Rectal smooth muscle tissue (tissue), 1 donor: ENCODE measurements around the gene LIPE.

Experiments used
- H3K27ac ChIP-seq: one replicate; pipeline ENCODE4 v1.7.0; 2013; ENCODE audit warnings: low read depth, low read length, inconsistent platforms
- H3K27me3 ChIP-seq: one replicate; pipeline ENCODE4 v1.7.0; 2013; ENCODE audit warnings: low read length; ENCODE audit not compliant: control insufficient read depth, insufficient read depth
- H3K36me3 ChIP-seq: one replicate; pipeline ENCODE4 v1.7.0; 2013; ENCODE audit warnings: low read length; ENCODE audit not compliant: control insufficient read depth, insufficient read depth
- H3K4me1 ChIP-seq: one replicate; pipeline ENCODE4 v1.7.0; 2013; ENCODE audit warnings: low read length; ENCODE audit not compliant: control insufficient read depth, insufficient read depth
- H3K4me3 ChIP-seq: one replicate; pipeline ENCODE4 v1.7.0; 2013; ENCODE audit warnings: low read length
- H3K9ac ChIP-seq: one replicate; pipeline ENCODE4 v1.7.0; 2013; ENCODE audit warnings: low read length

The LIPE gene

GRCh38 chr19:42422092-42422900 is 4.9 kb downstream of the LIPE start:
- no peaks in the 10 kb centered on the region for H3K27me3 ChIP-seq
- no peak overlapping the region for H3K9ac ChIP-seq
- H3K27ac ChIP-seq, result no peak overlapping the region
- peak overlapping the region; percentile 83 for H3K4me3 ChIP-seq
- H3K4me1 ChIP-seq, result peaks cover 5% of the 10 kb centered on the region
- no peaks in the 10 kb centered on the region for H3K36me3 ChIP-seq

GRCh38 chr19:42421591-42422031 is 5.6 kb downstream of the LIPE start:
- no peaks in the 10 kb centered on the region for H3K36me3 ChIP-seq
- no peak overlapping the region for H3K4me3 ChIP-seq
- no peak overlapping the region for H3K9ac ChIP-seq
- H3K4me1 ChIP-seq, result peaks cover 5% of the 10 kb centered on the region
- no peak overlapping the region for H3K27ac ChIP-seq
- no peaks in the 10 kb centered on the region for H3K27me3 ChIP-seq

GRCh38 chr19:42421101-42421500 is 6.1 kb downstream of the LIPE start:
- H3K27me3 ChIP-seq, result no peaks in the 10 kb centered on the region
- peaks cover 5% of the 10 kb centered on the region for H3K4me1 ChIP-seq
- H3K27ac ChIP-seq, result no peak overlapping the region
- no peak overlapping the region for H3K9ac ChIP-seq
- H3K4me3 ChIP-seq, result no peak overlapping the region
- H3K36me3 ChIP-seq, result no peaks in the 10 kb centered on the region

DNA sequence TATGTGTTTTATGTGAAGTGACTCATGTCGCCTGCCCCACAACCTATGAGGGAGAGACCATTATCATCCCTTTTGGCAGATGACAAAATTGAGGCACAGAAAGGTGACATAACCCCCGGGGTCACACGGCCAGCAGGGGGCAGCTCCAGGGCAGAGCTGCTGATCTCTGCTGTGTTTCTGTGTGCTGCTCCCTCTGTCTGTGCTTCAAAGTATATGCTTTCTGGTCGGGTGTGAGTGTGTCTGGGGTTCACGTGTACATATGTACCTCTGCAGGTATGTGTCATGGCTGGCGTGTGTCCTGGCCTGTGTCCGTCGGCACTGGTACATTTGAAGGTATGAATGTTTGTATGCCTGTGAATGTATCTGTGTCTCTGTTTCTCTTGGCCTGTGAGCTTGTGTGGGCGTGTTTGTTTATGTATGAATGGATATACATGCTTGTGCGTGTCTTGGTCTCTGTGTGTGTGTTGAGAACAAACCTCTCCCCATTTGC is 7.1 kb downstream of the LIPE start:
- Histone ChIP-seq H3K27ac (no peak overlapping the region), H3K9ac (no peak overlapping the region), H3K27me3 (no peaks in the 10 kb centered on the region), H3K36me3 (no peaks in the 10 kb centered on the region), H3K4me1 (peaks cover 5% of the 10 kb centered on the region), H3K4me3 (no peak overlapping the region)

DNA sequence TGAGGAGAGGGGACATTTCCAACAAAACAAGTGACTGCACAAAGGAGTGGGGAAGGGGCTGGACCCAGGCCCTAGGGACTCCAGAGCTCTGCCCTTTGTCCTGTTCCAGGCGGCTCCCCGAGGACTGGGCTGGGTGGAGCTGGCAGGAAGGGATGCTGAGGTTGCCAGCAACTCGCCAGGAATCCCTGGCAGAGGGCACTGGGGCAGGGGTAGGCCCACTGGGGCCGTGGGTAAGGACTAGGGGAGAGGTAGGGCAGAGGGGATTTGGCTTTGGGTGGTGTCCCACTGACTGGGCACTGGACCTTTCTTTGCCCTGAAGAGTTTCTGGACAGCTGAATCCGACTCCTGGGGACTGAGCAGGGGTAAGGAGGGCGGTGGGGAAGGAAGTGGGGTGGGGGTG is 7.9 kb downstream of the LIPE start:
- no peaks in the 10 kb centered on the region for H3K27me3 ChIP-seq
- H3K9ac ChIP-seq, result no peak overlapping the region
- peaks cover 5% of the 10 kb centered on the region for H3K4me1 ChIP-seq
- no peak overlapping the region for H3K4me3 ChIP-seq
- H3K36me3 ChIP-seq, result no peaks in the 10 kb centered on the region
- no peak overlapping the region for H3K27ac ChIP-seq

- no peaks in the 10 kb centered on the region for H3K4me1 ChIP-seq
- no peak overlapping the region for H3K27ac ChIP-seq
- no peak overlapping the region for H3K9ac ChIP-seq
- no peaks in the 10 kb centered on the region for H3K36me3 ChIP-seq
- no peak overlapping the region for H3K4me3 ChIP-seq
- no peaks in the 10 kb centered on the region for H3K27me3 ChIP-seq
Measured at GRCh38 chr19:42412661-42413076, 14.5 kb downstream of the LIPE start.

DNA sequence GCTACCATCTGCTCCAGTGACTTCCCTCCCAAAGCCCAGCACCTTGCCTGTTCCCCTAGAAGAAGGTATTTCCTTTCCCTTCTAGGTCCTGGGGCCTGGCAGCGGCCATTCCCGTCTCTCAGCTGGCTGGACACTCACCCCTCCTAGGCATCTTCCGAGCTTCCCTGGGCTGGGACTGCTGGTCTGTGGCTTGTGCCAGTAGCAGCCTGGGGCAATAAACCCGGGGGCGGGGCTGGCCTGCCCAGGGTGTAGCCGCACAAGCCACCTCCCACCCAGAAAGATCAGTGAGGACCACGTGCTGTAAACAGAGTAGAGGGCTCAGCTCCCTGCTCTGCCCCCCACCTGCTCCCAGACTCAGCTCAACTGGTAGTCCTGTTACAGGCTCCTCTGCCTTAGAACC is 15.0 kb downstream of the LIPE start:
- no peaks in the 10 kb centered on the region for H3K4me1 ChIP-seq
- no peaks in the 10 kb centered on the region for H3K27me3 ChIP-seq
- no peaks in the 10 kb centered on the region for H3K36me3 ChIP-seq
- no peak overlapping the region for H3K4me3 ChIP-seq
- no peak overlapping the region for H3K9ac ChIP-seq
- no peak overlapping the region for H3K27ac ChIP-seq

GRCh38 chr19:42411581-42412178 is 15.5 kb downstream of the LIPE start:
- no peaks in the 10 kb centered on the region for H3K4me1 ChIP-seq
- H3K27ac ChIP-seq, result no peak overlapping the region
- no peak overlapping the region for H3K9ac ChIP-seq
- no peaks in the 10 kb centered on the region for H3K36me3 ChIP-seq
- H3K27me3 ChIP-seq, result no peaks in the 10 kb centered on the region
- H3K4me3 ChIP-seq, result no peak overlapping the region

DNA sequence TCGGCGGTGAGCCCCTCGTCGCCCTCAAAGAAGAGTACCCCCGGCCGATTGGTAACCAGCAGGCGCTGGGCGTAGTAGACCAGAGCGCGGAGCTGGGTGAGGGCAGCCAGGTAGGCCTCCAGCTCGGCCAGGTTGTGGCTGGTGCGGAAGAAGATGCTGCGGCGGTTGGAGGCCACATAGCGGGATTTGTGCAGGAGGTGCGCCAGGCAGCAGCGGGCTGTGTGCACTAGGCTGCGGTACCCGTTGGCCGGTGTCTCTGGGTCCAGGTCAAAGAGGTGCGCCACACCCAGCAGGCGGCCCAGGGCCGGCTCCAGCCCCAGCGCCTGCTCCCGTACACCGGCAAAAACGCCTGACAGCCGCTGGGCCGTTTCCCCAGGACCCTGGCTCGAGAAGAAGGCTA is 16.8 kb downstream of the LIPE start:
- Histone ChIP-seq H3K27ac (no peak overlapping the region), H3K27me3 (no peaks in the 10 kb centered on the region), H3K4me3 (no peak overlapping the region), H3K36me3 (no peaks in the 10 kb centered on the region), H3K9ac (no peak overlapping the region), H3K4me1 (no peaks in the 10 kb centered on the region)

DNA sequence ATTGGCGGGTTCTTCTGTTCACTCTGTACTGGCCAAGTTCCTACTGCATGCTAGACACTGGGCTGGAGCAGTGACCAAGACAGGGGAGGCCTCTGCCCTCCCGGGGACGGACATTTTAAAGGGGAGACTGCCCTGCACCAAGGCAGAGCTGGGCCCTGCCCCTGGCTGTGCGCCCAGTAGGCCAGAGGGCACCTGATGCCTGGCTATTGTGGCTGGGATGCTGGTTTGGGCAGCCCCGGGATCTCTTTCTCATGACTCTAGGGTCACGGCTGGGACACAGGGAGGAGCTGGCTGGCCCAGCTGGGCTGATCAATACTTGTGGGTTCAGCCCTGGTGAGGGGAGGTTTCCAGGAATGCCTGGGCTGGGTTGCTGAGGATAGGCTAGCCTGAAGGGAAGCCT is 17.7 kb downstream of the LIPE start:
- H3K4me1 ChIP-seq, result no peaks in the 10 kb centered on the region
- no peak overlapping the region for H3K4me3 ChIP-seq
- H3K27me3 ChIP-seq, result no peaks in the 10 kb centered on the region
- H3K27ac ChIP-seq, result no peak overlapping the region
- no peaks in the 10 kb centered on the region for H3K36me3 ChIP-seq
- H3K9ac ChIP-seq, result no peak overlapping the region

- no peaks in the 10 kb centered on the region for H3K4me1 ChIP-seq
- no peak overlapping the region for H3K27ac ChIP-seq
- H3K36me3 ChIP-seq, result peaks cover 2% of the 10 kb centered on the region
- no peaks in the 10 kb centered on the region for H3K27me3 ChIP-seq
- no peak overlapping the region for H3K4me3 ChIP-seq
- H3K9ac ChIP-seq, result no peak overlapping the region
Measured at GRCh38 chr19:42407816-42408175, 19.4 kb downstream of the LIPE start.

- Histone ChIP-seq H3K9ac (no peak overlapping the region), H3K27me3 (no peaks in the 10 kb centered on the region), H3K27ac (no peak overlapping the region), H3K36me3 (peaks cover 2% of the 10 kb centered on the region), H3K4me3 (no peak overlapping the region), H3K4me1 (no peaks in the 10 kb centered on the region)
Measured at GRCh38 chr19:42407085-42407815, 19.9 kb downstream of the LIPE start.
